GM12878 (cell line): ENCODE measurements around the gene CENPX. TPM values are rescaled to one million over a fixed set of nuclear protein-coding genes. Genes with fewer than 3 reads are reported as not detected.

Experiments
- BHLHE40 ChIP-seq, 2 experiments: fragments of 450-650 bp in 1 of 2; IDR thresholded peaks; 2 replicates each; pipeline ENCODE4 v1.6.1; 2011 to 2017; ENCODE audit warnings: low read depth in 2 of 2, borderline replicate concordance in 1 of 2, improper control_type of control experiment in 1 of 2, low read length in 1 of 2, mild to moderate bottlenecking in 1 of 2
- E2F4 ChIP-seq: IDR thresholded peaks from 2 replicates; pipeline ENCODE4 v1.6.1; 2012; ENCODE audit warnings: low read depth, low read length, improper control_type of control experiment
- GATAD2B ChIP-seq: fragments of 450-650 bp; conservative IDR thresholded peaks from 2 replicates; pipeline ENCODE4 v1.6.1; 2017; ENCODE audit warnings: low read depth, mild to moderate bottlenecking, moderate library complexity
- IKZF2 ChIP-seq, 2 experiments: fragments of 450-650 bp; IDR thresholded peaks; 2 replicates each; pipeline ENCODE4 v1.6.1; 2017; ENCODE audit warnings: mild to moderate bottlenecking in 2 of 2, moderate library complexity in 2 of 2
- KLF5 ChIP-seq: fragments of 450-650 bp; IDR thresholded peaks from 2 replicates; pipeline ENCODE4 v1.6.1; 2014; ENCODE audit warnings: mild to moderate bottlenecking; ENCODE audit not compliant: partially characterized antibody
- MEF2A ChIP-seq: IDR thresholded peaks from 2 replicates; pipeline ENCODE4 v1.6.1; 2011; ENCODE audit warnings: low read depth, mild to moderate bottlenecking, low read length, moderate library complexity; ENCODE audit not compliant: insufficient read depth
- NBN ChIP-seq: fragments of 450-650 bp; IDR thresholded peaks from 2 replicates; pipeline ENCODE4 v1.6.1; 2016
- NFYB ChIP-seq: IDR thresholded peaks from 2 replicates; pipeline ENCODE4 v1.6.1; 2011; ENCODE audit warnings: low read depth, mild to moderate bottlenecking, low read length, improper control_type of control experiment, moderate library complexity; ENCODE audit not compliant: insufficient read depth
- NRF1 ChIP-seq: conservative IDR thresholded peaks from 2 replicates; pipeline ENCODE4 v1.6.1; 2011; ENCODE audit warnings: mild to moderate bottlenecking, low read depth, low read length, improper control_type of control experiment
- SMARCA5 ChIP-seq: fragments of 450-650 bp; IDR thresholded peaks from 2 replicates; pipeline ENCODE4 v1.6.1; 2017; ENCODE audit warnings: mild to moderate bottlenecking
- SP1 ChIP-seq: IDR thresholded peaks from one replicate; pipeline ENCODE4 v1.6.1; 2011; ENCODE audit warnings: low read depth, low read length
- ZNF622 ChIP-seq: fragments of 450-650 bp; IDR thresholded peaks from 2 replicates; pipeline ENCODE4 v1.6.1; 2017; ENCODE audit warnings: mild to moderate bottlenecking, inconsistent platforms
- polyA plus RNA-seq, 11 experiments: library from polyadenylated mRNA; depleted of rRNA in 4 of 11; unstranded in 6 of 11; stranded (reverse) in 5 of 11; fragments of >200 nt; fragmentation: Nextera tagmentation in 4 of 11; fragmentation: Illumina TruSeq in 1 of 11; extraction: Ambion mirVana in 4 of 11; extraction: Trizol in 1 of 11; gene quantifications; 1 replicate in 1 of 11; 2 replicates in 10 of 11; pipeline versions ENCODE4 v1.2.1 to v1.2.3, GENCODE V29; 2011 to 2016; ENCODE audit warnings: inconsistent platforms in 2 of 11, missing spikeins in 2 of 11, low read depth in 1 of 11
- total RNA-seq, 4 experiments: library from RNA; depleted of rRNA in 3 of 4; stranded (reverse); fragments of >200 nt in 3 of 4; fragmentation: Illumina TruSeq in 1 of 4; extraction: Trizol in 1 of 4; gene quantifications; 2 replicates each; pipeline versions ENCODE4 v1.2.1 to v1.2.3, GENCODE V29; 2013 to 2021
- TF ChIP-seq, protein P1 (sequence below): fragments of 450-650 bp; formaldehyde crosslinking; IDR thresholded peaks from 2 replicates; pipeline ENCODE4 v1.4.0; 2020; ENCODE audit warnings: mild to moderate bottlenecking, moderate library complexity
- TF ChIP-seq, protein P2 (sequence below): fragments of 450-650 bp; IDR thresholded peaks from 2 replicates; pipeline ENCODE4 v1.6.1; 2017; ENCODE audit warnings: mild to moderate bottlenecking, moderate library complexity
- TF ChIP-seq, protein P3 (sequence below): fragments of 450-650 bp; IDR thresholded peaks from 2 replicates; pipeline ENCODE4 v1.6.1; 2017; ENCODE audit warnings: mild to moderate bottlenecking
- TF ChIP-seq, protein P4 (sequence below): fragments of 450-650 bp; IDR thresholded peaks from 2 replicates; pipeline ENCODE4 v1.6.1; 2016; ENCODE audit warnings: mild to moderate bottlenecking

Gene CENPX
- total and polyA plus RNA-seq, 10 of the 15 experiments (the other 5 are each of a cell fraction or from before 2014, with no cell fraction given), result 11.7 to 182 (median 71.9) TPM

- TF ChIP-seq BHLHE40 (IDR thresholded peaks at IDR 0.05; ENCODE audit: borderline replicate concordance in 1 of 2, low read depth in 2 of 2, low read length in 1 of 2) (peak; percentile 70 to 95; a peak in 3 of 4 replicates), NBN (peak; percentile 89), NRF1 (peak; percentile 49), MEF2A (no peak), SMARCA5 (peak; percentile 99), NFYB (peak; percentile 91), KLF5 (peak; percentile 66), ZNF622 (no peak), SP1 (peak; percentile 78), IKZF2 (IDR thresholded peaks at IDR 0.05) (no peak), E2F4 (peak; percentile 55; the same call in 1 of the 2 replicates), GATAD2B (peak; percentile 97)
- TF ChIP-seq, protein P1, sequence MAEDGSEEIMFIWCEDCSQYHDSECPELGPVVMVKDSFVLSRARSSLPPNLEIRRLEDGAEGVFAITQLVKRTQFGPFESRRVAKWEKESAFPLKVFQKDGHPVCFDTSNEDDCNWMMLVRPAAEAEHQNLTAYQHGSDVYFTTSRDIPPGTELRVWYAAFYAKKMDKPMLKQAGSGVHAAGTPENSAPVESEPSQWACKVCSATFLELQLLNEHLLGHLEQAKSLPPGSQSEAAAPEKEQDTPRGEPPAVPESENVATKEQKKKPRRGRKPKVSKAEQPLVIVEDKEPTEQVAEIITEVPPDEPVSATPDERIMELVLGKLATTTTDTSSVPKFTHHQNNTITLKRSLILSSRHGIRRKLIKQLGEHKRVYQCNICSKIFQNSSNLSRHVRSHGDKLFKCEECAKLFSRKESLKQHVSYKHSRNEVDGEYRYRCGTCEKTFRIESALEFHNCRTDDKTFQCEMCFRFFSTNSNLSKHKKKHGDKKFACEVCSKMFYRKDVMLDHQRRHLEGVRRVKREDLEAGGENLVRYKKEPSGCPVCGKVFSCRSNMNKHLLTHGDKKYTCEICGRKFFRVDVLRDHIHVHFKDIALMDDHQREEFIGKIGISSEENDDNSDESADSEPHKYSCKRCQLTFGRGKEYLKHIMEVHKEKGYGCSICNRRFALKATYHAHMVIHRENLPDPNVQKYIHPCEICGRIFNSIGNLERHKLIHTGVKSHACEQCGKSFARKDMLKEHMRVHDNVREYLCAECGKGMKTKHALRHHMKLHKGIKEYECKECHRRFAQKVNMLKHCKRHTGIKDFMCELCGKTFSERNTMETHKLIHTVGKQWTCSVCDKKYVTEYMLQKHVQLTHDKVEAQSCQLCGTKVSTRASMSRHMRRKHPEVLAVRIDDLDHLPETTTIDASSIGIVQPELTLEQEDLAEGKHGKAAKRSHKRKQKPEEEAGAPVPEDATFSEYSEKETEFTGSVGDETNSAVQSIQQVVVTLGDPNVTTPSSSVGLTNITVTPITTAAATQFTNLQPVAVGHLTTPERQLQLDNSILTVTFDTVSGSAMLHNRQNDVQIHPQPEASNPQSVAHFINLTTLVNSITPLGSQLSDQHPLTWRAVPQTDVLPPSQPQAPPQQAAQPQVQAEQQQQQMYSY (CRISPR knock-in tag), result no peak
- TF ChIP-seq, protein P2, sequence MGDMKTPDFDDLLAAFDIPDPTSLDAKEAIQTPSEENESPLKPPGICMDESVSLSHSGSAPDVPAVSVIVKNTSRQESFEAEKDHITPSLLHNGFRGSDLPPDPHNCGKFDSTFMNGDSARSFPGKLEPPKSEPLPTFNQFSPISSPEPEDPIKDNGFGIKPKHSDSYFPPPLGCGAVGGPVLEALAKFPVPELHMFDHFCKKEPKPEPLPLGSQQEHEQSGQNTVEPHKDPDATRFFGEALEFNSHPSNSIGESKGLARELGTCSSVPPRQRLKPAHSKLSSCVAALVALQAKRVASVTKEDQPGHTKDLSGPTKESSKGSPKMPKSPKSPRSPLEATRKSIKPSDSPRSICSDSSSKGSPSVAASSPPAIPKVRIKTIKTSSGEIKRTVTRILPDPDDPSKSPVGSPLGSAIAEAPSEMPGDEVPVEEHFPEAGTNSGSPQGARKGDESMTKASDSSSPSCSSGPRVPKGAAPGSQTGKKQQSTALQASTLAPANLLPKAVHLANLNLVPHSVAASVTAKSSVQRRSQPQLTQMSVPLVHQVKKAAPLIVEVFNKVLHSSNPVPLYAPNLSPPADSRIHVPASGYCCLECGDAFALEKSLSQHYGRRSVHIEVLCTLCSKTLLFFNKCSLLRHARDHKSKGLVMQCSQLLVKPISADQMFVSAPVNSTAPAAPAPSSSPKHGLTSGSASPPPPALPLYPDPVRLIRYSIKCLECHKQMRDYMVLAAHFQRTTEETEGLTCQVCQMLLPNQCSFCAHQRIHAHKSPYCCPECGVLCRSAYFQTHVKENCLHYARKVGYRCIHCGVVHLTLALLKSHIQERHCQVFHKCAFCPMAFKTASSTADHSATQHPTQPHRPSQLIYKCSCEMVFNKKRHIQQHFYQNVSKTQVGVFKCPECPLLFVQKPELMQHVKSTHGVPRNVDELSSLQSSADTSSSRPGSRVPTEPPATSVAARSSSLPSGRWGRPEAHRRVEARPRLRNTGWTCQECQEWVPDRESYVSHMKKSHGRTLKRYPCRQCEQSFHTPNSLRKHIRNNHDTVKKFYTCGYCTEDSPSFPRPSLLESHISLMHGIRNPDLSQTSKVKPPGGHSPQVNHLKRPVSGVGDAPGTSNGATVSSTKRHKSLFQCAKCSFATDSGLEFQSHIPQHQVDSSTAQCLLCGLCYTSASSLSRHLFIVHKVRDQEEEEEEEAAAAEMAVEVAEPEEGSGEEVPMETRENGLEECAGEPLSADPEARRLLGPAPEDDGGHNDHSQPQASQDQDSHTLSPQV, result peak; percentile 48; the same call in 1 of the 2 replicates
- TF ChIP-seq, protein P3, sequence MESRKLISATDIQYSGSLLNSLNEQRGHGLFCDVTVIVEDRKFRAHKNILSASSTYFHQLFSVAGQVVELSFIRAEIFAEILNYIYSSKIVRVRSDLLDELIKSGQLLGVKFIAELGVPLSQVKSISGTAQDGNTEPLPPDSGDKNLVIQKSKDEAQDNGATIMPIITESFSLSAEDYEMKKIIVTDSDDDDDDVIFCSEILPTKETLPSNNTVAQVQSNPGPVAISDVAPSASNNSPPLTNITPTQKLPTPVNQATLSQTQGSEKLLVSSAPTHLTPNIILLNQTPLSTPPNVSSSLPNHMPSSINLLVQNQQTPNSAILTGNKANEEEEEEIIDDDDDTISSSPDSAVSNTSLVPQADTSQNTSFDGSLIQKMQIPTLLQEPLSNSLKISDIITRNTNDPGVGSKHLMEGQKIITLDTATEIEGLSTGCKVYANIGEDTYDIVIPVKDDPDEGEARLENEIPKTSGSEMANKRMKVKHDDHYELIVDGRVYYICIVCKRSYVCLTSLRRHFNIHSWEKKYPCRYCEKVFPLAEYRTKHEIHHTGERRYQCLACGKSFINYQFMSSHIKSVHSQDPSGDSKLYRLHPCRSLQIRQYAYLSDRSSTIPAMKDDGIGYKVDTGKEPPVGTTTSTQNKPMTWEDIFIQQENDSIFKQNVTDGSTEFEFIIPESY, result peak; percentile 67; the same call in 1 of the 2 replicates
- TF ChIP-seq, protein P4, sequence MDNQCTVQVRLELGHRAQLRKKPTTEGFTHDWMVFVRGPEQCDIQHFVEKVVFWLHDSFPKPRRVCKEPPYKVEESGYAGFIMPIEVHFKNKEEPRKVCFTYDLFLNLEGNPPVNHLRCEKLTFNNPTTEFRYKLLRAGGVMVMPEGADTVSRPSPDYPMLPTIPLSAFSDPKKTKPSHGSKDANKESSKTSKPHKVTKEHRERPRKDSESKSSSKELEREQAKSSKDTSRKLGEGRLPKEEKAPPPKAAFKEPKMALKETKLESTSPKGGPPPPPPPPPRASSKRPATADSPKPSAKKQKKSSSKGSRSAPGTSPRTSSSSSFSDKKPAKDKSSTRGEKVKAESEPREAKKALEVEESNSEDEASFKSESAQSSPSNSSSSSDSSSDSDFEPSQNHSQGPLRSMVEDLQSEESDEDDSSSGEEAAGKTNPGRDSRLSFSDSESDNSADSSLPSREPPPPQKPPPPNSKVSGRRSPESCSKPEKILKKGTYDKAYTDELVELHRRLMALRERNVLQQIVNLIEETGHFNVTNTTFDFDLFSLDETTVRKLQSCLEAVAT, result no peak
Observed at GRCh38 chr17:82037092-82037888, 14.6 kb upstream of the CENPX start, which contains the start of gene DCXR (continued).
